HG03060 (cell line): ENCODE measurements around the gene PDLIM4.

ENCODE experiments used
- ATAC-seq: cut with Tn5 transposase; IDR thresholded peaks from one replicate; pipeline ENCODE4 v1.9.1; 2021; ENCODE audit warnings: low read depth, moderate number of reproducible peaks; ENCODE audit not compliant: unreplicated experiment

PDLIM4 gene

DNA sequence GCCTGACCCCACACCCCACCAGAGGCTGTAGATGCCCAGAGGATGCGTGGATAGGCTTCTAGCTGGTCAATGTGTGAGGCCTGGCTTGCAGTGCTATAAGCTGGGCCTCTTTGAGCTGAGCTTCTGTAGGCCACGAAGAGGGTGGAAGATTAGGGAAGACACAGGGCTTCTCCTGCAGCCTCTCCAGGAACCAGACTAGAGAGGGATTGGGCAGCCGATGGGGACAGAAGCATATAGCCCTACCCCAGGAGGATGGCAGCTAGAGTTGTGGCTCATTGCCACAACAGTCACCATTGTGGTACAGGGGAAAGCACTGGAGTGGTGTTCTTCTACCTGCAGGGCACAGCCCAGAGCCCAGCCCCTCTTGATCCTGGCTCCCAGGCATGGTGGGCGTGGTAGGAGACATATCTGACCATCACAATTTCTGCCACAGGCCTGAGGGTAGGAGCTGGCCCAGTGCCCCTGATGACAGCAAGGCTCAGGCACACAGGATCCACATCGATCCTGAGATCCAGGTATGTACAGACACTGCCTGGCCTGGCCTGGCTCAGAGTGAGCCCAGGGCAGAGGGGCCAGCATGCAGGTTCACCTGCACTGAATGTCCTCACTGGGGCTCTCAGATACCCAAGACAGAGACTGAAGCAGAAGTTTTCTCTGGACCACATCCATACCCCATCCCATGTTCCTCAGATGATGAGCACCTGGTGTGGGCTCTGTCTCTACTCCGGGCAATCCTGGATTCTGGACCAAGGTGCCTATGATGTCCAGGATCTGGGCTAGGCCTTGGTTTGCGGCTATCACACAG, 8.7 kb downstream of the PDLIM4 start:
- no peak for ATAC-seq

DNA sequence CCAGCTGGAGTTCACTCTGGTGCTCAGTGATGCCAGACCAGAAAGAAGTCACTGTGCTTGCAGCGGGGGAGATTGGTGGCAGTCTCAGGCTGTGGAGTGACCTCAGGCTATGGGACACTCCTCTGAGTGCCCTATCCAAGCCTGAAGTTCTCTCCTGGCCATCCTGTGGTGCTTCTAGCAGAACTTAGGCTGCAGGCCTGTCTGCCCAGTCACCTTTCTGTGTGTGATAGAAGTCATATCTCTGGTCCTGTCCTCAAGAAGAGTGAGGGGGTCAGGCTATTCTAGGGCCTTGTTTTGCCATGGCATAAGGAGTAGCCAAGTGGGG, 9.3 kb downstream of the PDLIM4 start:
- no peak for ATAC-seq

- ATAC-seq = no peak
Observed at GRCh38 chr5:132267166-132267739, 9.8 kb downstream of the PDLIM4 start.

DNA sequence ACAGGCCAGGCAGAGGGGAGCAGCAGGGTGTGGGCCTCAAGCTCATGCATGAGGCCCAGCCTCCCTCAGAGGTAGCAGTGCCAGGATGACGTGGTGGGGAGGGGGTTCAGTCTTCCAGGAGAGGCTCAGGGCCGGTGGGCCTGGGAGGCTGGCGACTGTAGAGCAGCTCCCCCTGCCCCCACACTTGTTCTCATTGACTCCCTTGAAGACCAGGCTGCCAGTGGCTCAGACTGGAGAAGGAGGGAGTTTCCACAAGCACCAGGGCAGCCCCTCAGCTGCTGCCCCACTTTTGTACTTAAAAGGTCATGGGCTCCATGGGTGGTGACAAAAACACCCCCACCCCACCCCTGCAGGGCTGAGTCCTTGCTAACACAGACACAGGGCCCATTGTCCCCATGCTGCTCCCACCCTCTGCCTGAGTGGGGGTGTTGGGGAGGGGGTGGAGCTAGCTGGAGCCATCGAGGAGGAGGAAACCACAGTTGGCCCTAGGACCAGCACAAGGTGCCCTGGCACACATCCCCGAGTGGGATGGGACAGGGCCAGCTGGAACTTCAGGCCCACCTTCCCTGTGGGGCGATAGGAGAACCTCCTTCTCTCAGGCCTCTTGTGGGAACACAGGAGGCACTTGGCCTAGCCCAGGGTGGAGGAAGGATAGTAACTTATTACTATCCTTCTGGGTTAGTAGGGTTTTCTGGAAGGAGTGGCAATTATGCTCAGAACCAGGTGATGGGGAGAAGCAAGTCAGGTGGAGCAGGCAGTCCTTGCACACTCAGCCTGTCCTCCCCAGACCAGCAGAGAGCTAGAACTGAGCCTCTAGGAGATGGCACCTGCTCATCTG, 10.7 kb downstream of the PDLIM4 start:
- ATAC-seq = no peak

- peak; percentile 58 for ATAC-seq
Observed at GRCh38 chr5:132268769-132269551, 11.5 kb downstream of the PDLIM4 start.

DNA sequence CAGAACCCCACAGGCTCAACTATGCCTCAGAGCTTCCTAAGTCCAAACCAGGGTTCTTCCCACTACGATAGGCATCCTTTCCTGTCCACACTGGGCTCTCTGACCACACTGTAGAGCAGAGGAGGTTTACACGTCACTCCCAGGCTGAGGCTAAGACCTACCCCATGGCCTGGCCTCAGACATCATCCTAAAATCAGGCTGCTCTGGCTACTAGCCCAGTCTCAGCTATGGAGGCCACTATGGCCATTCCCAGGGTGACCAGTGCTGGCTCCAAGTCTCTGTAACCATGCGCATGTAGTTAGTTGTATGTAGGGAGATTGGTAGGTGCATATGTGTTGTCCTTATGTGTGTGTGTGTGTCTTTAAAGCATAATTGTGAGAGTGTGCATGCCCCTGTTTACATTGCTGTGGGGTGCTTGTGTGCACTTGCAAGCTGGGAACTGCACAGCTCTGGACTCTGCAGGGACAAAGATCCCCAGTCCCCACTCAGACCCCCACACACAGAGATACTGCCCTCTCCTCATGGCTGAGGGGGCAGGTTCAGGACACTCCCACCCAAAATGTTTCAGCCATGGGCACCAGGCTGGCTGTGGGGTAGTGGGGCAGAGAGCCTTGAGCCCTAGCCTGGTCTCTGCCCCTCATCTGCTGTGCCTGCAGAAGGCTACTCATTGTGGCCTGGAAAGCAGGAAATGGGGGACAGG, 12.3 kb downstream of the PDLIM4 start:
- no peak for ATAC-seq

DNA sequence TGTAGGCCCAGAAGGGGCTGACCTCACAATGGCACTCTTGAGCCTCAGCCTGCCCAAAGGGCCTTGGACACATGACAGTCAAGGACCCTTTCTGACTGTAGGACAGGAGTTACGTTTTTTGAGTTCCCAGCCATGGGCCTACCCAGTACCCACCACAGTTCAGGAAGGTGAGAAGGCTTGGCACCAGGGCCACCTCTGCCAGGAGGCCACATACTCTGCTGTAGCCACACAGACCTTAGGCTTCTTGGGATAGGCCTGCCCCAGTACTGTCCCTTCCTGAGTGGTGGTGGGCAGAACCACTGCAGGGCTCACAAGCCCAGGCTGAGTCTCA, 12.8 kb downstream of the PDLIM4 start:
- no peak for ATAC-seq

DNA sequence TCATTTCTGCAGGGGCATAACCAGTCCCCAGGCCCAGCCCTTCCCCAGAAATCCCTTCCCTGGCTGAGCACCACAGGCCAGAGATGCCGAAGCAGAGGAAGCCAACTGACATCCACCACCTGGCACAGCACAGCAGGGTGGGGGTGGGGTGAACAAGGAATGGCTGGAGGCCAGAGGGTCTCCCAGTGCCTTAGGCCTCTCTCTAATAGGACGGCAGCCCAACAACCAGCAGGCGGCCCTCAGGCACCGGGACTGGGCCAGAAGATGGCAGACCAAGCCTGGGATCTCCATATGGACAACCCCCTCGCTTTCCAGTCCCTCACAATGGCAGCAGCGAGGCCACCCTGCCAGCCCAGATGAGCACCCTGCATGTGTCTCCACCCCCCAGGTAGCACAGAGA, 13.2 kb downstream of the PDLIM4 start:
- ATAC-seq = no peak

GRCh38 chr5:132271251-132272246, 14.1 kb downstream of the PDLIM4 start:
- ATAC-seq = no peak

- no peak for ATAC-seq
Observed at GRCh38 chr5:132272311-132273210, 15.1 kb downstream of the PDLIM4 start.

DNA sequence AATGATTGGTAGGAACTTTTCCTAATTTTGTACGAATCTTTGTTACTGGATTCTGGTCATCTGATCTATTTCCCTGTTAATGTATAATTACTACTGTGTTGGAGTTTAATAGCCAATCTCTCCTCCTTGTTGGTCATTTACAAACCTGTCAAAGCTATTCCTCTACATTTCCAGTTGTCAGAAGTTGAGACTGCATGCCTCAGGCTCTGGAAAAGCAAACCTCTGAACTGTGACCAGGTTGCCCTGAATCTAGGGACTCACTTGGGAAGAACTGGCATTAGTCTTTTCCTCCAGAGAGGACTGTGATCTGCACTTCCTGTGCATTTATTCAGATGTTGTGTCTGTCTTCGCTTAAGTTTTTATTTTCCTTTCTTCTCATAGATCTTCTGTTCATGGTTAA, 16.1 kb downstream of the PDLIM4 start:
- no peak for ATAC-seq

GRCh38 chr5:132274050-132274792, 16.7 kb downstream of the PDLIM4 start:
- no peak for ATAC-seq

- no peak for ATAC-seq
Observed at GRCh38 chr5:132275367-132276220, 18.1 kb downstream of the PDLIM4 start.

- no peak for ATAC-seq
Observed at GRCh38 chr5:132277256-132277655, 19.8 kb downstream of the PDLIM4 start.

DNA sequence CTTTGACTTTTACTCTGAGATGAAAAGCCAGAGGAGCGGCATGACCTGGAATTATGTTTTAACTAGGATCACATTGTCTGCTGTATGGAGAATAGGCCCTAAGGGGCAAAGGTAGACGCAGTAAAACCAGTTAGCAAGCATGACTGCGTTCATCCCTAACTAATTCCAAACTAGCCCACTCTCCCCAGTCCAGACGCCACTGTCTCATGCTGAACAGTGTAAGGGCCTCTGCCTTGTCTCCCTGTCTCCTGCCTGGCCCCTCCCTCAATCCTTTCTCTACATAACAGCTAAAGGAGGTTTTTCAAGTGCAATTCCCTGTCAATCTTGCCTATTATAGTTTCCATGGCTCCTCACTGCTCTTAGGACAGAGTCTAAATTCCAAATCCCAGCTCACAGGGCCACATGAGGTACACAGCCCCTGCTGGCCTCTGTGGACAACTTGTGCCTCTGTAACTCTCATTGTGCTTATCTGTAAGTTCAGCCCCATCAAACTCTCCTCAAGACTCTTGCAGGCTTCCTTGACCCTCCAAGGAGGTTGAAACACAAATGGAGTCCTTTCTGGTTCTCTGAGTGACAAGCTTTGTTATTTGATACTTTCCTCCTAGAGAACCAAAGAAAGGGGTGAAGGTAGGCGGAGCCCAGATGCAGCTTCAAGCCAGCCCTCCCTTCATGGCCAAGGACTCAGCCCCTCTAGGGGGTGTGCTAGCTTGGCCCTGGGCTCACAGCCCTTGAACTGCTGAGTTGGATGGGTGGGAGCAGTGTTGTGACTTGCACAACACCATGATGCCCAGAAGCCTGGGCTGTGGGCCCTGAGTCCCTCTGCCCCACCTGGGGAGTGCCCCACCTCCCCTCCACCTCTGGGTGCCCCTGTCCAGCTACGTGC, 20.7 kb downstream of the PDLIM4 start:
- no peak for ATAC-seq

DNA sequence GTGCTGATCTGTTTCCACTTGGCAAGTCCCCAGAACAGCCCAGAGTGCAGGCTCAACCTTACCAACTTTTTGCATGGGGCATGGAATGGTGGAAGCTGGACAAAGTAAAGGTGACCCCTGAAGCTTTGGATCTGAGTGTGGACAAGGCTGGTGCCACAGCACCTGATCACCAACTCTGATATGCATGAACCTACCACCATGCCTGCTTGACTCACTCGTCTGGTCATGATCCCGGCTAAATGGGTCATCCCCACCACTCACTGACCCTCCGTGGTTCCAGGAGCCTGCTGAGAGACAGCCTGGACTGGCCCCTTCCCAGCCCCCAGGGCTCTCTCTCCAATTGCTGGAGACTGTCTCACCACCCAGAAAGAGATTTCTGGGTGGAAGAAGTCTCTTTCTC, 22.3 kb downstream of the PDLIM4 start:
- ATAC-seq = no peak
